ENCODE data around the gene GNAI3.

GRCh38 chr1:109610609-109611307 lies 62.3 kb downstream of the GNAI3 start:
- TF ChIP-seq POLR2A (IDR thresholded peaks at IDR 0.05; ENCODE audit: low read depth) (no peak), CTCF (IDR thresholded peaks at IDR 0.05) (no peak), EP300 (IDR thresholded peaks at IDR 0.05) (no peak)

Measured in esophagus muscularis mucosa (tissue), 4 donors.